Measurements from ENCODE around the gene PCSK6.

- TF ChIP-seq CTCF (conservative IDR thresholded peaks at IDR 0.05; ENCODE audit: low read length), result no peak
- TF ChIP-seq EZH2phosphoT487 (IDR thresholded peaks at IDR 0.05; ENCODE audit: borderline replicate concordance, low read depth, low read length), result no peak
Measured at GRCh38 chr15:101374326-101374725, 115.2 kb downstream of the PCSK6 start.
